SJSA1 (cell line): ENCODE measurements around the gene TMEM127. TPM values are rescaled to one million over a fixed set of nuclear protein-coding genes. Genes with fewer than 3 reads are reported as not detected.

Source experiments
- DNase-seq, 2 experiments: peaks; one replicate each; pipeline ENCODE4 v3.0.0-alpha.2; 2015 to 2020; ENCODE audit warnings: low spot score in 2 of 2, low read depth in 1 of 2
- H3K27ac ChIP-seq: fragments of 250-450 bp; sonication (Bioruptor Pico); 2 replicates; pipeline ENCODE4 v1.5.1; 2020; ENCODE audit warnings: mild to moderate bottlenecking, moderate library complexity
- H3K27me3 ChIP-seq: fragments of 250-450 bp; sonication (Bioruptor Pico); replicated peaks from 2 replicates; pipeline ENCODE4 v1.5.1; 2020; ENCODE audit warnings: mild to moderate bottlenecking, moderate library complexity
- H3K36me3 ChIP-seq: fragments of 250-450 bp; sonication (Bioruptor Pico); 2 replicates; pipeline ENCODE4 v1.5.1; 2020; ENCODE audit warnings: mild to moderate bottlenecking
- H3K4me1 ChIP-seq: fragments of 250-450 bp; sonication (Bioruptor Pico); replicated peaks from 2 replicates; pipeline ENCODE4 v1.6.1; 2021; ENCODE audit warnings: mild to moderate bottlenecking
- H3K4me3 ChIP-seq: fragments of 250-450 bp; sonication (Bioruptor Pico); 2 replicates; pipeline ENCODE4 v1.5.1; 2020; ENCODE audit warnings: mild to moderate bottlenecking
- H3K9me3 ChIP-seq: fragments of 250-450 bp; sonication (Bioruptor Pico); replicated peaks from 2 replicates; pipeline ENCODE4 v1.5.1; 2020; ENCODE audit warnings: mild to moderate bottlenecking
- total RNA-seq: library from RNA; depleted of rRNA; stranded (reverse); fragments of >200 nt; shearing (Covaris generic); gene quantifications from 2 replicates; pipeline ENCODE4 v1.2.3, GENCODE V29; 2014; rRNA removed

TMEM127 gene
- total RNA-seq, 1 experiment from 2014 or later, result 24.3 TPM

GRCh38 chr2:96198921-96199320, 66.9 kb downstream of the TMEM127 start:
- DNase-seq, result no peak
- Histone ChIP-seq H3K9me3 (no peaks in the 10 kb centered on the region), H3K4me1 (peaks cover 25% of the 10 kb centered on the region), H3K4me3 (no peak overlapping the region), H3K27me3 (no peaks in the 10 kb centered on the region), H3K27ac (no peak overlapping the region), H3K36me3 (peaks cover 25% of the 10 kb centered on the region)

Other genes with a start within 250 kb of the TMEM127 start
- gene GPAT2, start 231.1 kb downstream of the TMEM127 start, total RNA-seq, result not detected in 2 replicates
- gene ADRA2B, start 149.4 kb downstream of the TMEM127 start, total RNA-seq, result not detected in 2 replicates
- not detected in 2 replicates for gene ASTL, start 127.5 kb downstream of the TMEM127 start, total RNA-seq
- gene DUSP2, start 120.6 kb downstream of the TMEM127 start, total RNA-seq, result 0.24 TPM in 1 of 2 replicates, not detected in the other
- gene STARD7, start 57.2 kb downstream of the TMEM127 start, total RNA-seq, result 148 and 188 TPM in 2 replicates
- gene CIAO1, start 228 bp upstream of the TMEM127 start, total RNA-seq, result 86.9 and 88.2 TPM in 2 replicates
- 29.9 and 33.1 TPM in 2 replicates for gene SNRNP200, start 39.5 kb upstream of the TMEM127 start, total RNA-seq
- gene ITPRIPL1, start 59.3 kb upstream of the TMEM127 start, total RNA-seq, result 0.50 and 0.55 TPM in 2 replicates
- 45.7 and 55.7 TPM in 2 replicates for gene NCAPH, start 69.8 kb upstream of the TMEM127 start, total RNA-seq
- not detected in 2 replicates for gene NEURL3, start 239.4 kb upstream of the TMEM127 start, total RNA-seq